Esophagus squamous epithelium (tissue), 5 donors: ENCODE data around the gene HMCES. TPM values are rescaled to one million over a fixed set of nuclear protein-coding genes. Genes with fewer than 3 reads are reported as not detected.

ENCODE experiments used
- DNase-seq: peaks from one replicate; lab custom pipeline; 2025; lab: John Stamatoyannopoulos, UW
- H3K27ac ChIP-seq, 4 donors: fragments of 200-600 bp; sonication (generic); one replicate each; pipeline ENCODE4 v1.5.1; 2016 to 2019; ENCODE audit warnings: mild to moderate bottlenecking in 1 of 4
- H3K27me3 ChIP-seq, 4 donors: fragments of 200-600 bp; sonication (generic); 1 replicate in 3 of 4; 2 replicates in 1 of 4; pipeline versions ENCODE4 v1.5.1 to v1.6.0; 2017 to 2021; ENCODE audit warnings: antibody characterized with exemption in 1 of 4
- H3K36me3 ChIP-seq, 3 donors: fragments of 200-600 bp; sonication (generic); one replicate each; pipeline ENCODE4 v1.5.1; 2016 to 2019
- H3K4me1 ChIP-seq, 3 donors: fragments of 200-600 bp; sonication (generic); one replicate each; pipeline ENCODE4 v1.5.1; 2017 to 2019
- H3K4me3 ChIP-seq, 4 donors: fragments of 200-600 bp; sonication (generic); 1 replicate in 3 of 4; 2 replicates in 1 of 4; pipeline ENCODE4 v1.5.1; 2016 to 2019; ENCODE audit warnings: mild to moderate bottlenecking in 2 of 4, moderate library complexity in 1 of 4
- H3K9me3 ChIP-seq, 3 donors: fragments of 200-600 bp; sonication (generic); one replicate each; pipeline ENCODE4 v1.5.1; 2016 to 2019
- POLR2A ChIP-seq, 4 donors: fragments of 450-650 bp; IDR thresholded peaks; one replicate each; pipeline ENCODE4 v1.6.1; 2017; ENCODE audit warnings: antibody characterized with exemption in 4 of 4, mild to moderate bottlenecking in 4 of 4, moderate library complexity in 3 of 4
- WGBS, 2 donors: methylation state at CpG; one replicate each; pipeline ENCODE4 v1.1.5; 2018; 5-methylcytosine and 5-hydroxymethylcytosine counted together
- intact Hi-C: fragments of 100-400 bp; cut with DNase I; formaldehyde crosslinking; loops from one replicate; pipeline ENCODE4 v1.15.0; 2022
- total RNA-seq, 4 donors: library from RNA; depleted of rRNA; stranded (reverse); fragments of >200 nt; gene quantifications; one replicate each; pipeline ENCODE4 v1.1.0, GENCODE V29; 2016
- TF ChIP-seq, protein P1 (sequence below), 6 experiments: fragments of 450-650 bp in 4 of 6; fragments of 200-600 bp in 2 of 6; sonication (generic) in 2 of 6; IDR thresholded peaks; one replicate each; pipeline ENCODE4 v1.5.1; 2016 to 2019; ENCODE audit warnings: antibody characterized with exemption in 6 of 6, mild to moderate bottlenecking in 4 of 6, moderate library complexity in 4 of 6
- donor health status: DM: yes; HTN: yes; CAD: no.

Gene HMCES
- total RNA-seq, 4 donors from 2014 or later = 24.2 to 32.7 (median 29.7) TPM

DNA sequence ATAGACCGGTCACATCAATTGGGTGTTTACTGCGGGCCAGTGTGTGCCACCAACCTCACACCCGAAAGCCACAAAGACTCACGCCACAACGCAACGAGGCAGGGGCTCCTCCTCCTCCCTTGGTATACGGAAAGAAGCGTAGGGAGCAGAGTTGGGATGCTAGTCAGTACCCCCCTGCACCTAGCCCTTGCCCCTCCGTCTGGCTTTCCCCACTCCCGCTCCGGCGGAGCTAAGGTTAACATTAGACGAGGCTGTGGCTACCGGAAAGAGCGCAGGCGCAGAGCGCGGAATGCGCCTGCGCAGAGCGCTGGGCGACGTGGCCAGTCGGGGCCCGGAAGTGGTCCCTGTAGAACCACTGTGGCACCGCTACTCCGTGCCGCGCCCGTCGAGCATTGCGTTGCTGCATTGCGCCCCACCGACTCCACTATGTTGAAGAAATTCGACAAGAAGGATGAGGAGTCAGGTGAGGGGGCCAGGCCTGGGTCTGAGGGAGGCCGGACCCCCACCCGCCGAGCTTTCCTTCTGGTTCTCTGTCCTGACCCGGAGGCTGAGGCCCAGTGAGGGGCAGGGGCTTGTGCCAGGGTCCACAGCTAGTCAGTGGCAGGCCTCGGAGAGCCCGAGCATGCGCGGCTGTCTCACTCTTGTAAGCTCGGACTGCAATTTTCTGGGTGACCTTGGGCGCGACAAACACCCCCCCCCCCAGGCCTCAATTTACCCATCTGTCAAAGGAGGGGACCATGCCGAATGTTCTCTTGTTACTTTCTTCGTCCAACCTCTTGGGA is 29.2 kb upstream of the HMCES start, which contains the start of gene COPG1:
Gene COPG1 (plus strand): TSS at position 323 of the 782 bp plus-strand sequence. CDS start 104 bp downstream, at position 427.
- 1% methylated on average over 10 to 29 of the region's 48 CpGs for WGBS, 2 donors
- TF ChIP-seq POLR2A (IDR thresholded peaks at IDR 0.05) = peak in 3 of 4 donors; percentile 73 to 95 (median 85)
- TF ChIP-seq, protein P1, sequence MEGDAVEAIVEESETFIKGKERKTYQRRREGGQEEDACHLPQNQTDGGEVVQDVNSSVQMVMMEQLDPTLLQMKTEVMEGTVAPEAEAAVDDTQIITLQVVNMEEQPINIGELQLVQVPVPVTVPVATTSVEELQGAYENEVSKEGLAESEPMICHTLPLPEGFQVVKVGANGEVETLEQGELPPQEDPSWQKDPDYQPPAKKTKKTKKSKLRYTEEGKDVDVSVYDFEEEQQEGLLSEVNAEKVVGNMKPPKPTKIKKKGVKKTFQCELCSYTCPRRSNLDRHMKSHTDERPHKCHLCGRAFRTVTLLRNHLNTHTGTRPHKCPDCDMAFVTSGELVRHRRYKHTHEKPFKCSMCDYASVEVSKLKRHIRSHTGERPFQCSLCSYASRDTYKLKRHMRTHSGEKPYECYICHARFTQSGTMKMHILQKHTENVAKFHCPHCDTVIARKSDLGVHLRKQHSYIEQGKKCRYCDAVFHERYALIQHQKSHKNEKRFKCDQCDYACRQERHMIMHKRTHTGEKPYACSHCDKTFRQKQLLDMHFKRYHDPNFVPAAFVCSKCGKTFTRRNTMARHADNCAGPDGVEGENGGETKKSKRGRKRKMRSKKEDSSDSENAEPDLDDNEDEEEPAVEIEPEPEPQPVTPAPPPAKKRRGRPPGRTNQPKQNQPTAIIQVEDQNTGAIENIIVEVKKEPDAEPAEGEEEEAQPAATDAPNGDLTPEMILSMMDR (IDR thresholded peaks at IDR 0.05) = peak in 1 of 6 experiments; percentile 41
- H3K27me3 ChIP-seq = no peaks in the 10 kb centered on the region
- no peaks in the 10 kb centered on the region for H3K9me3 ChIP-seq
- peaks cover 0 to 33% (median 27%) of the 10 kb centered on the region in 3 donors for H3K36me3 ChIP-seq
- H3K4me3 ChIP-seq = peak within 1 kb of the TSS; percentile 85 to 100 (median 90)
- H3K27ac ChIP-seq = peak within 1 kb of the TSS; percentile 90 to 93 (median 92)
- intact Hi-C loops = loop anchor here (10.0 kb wide), 1 partner anchor 275 kb away; no protein-coding TSS in a partner anchor
- peaks cover 13 to 53% (median 31%) of the 10 kb centered on the region in 3 donors for H3K4me1 ChIP-seq
- DNase-seq = peak; percentile 26

- no peak for DNase-seq
- Histone ChIP-seq H3K4me3 (no peak overlapping the region), H3K36me3 (peaks cover 24 to 66% (median 59%) of the 10 kb centered on the region in 3 donors), H3K9me3 (no peaks in the 10 kb centered on the region), H3K27me3 (no peaks in the 10 kb centered on the region), H3K4me1 (peaks cover 13 to 39% (median 25%) of the 10 kb centered on the region in 3 donors), H3K27ac (no peak overlapping the region)
- intact Hi-C loops = no loop called here
- no peak for TF ChIP-seq POLR2A (IDR thresholded peaks at IDR 0.05)
- TF ChIP-seq, protein P1 (IDR thresholded peaks at IDR 0.05) = no peak
- 94 to 97% methylated on average over 4 of the region's 4 CpGs for WGBS, 2 donors
Observed at GRCh38 chr3:129252748-129253147, 25.9 kb upstream of the HMCES start.

DNA sequence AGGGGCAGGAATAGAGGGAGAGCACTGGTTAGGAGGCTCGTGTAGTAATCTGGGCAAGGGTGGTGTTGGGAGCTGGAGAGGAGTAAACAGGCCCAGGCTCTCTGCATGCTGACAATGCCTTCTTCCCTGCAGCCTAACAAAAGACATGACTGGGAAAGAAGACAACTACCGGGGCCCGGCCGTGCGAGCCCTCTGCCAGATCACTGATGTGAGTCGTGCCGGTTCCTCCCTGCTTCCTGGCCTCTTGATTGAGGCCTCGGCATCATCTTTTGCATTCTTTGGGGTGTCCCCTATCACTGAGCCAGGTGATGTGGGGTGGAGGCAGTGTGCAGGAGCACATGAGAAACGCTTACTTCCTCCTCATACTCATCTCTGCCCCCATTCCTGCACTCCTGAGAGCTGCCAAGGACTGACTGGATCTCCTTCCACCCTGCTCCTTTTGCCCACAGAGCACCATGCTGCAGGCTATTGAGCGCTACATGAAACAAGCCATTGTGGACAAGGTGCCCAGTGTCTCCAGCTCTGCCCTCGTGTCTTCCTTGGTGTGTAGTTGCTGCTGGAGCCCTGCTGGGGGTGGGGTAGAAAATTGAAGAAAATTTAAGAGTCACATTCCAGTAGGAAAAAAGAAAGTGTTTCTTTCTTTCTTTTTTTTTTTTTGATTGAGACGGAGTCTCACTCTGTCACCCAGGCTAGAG is 24.0 kb upstream of the HMCES start:
- no peak for TF ChIP-seq POLR2A (IDR thresholded peaks at IDR 0.05)
- TF ChIP-seq, protein P1 (IDR thresholded peaks at IDR 0.05) = no peak
- peaks cover 8 to 27% (median 16%) of the 10 kb centered on the region in 3 donors for H3K4me1 ChIP-seq
- intact Hi-C loops = no loop called here
- no peaks in the 10 kb centered on the region for H3K9me3 ChIP-seq
- DNase-seq = no peak
- no peak overlapping the region for H3K27ac ChIP-seq
- WGBS, 2 donors = 86 to 93% methylated on average over 10 of the region's 12 CpGs
- no peak overlapping the region for H3K4me3 ChIP-seq
- peaks cover 39 to 86% (median 73%) of the 10 kb centered on the region in 3 donors for H3K36me3 ChIP-seq
- H3K27me3 ChIP-seq = no peaks in the 10 kb centered on the region

GRCh38 chr3:129256270-129256669 is 22.4 kb upstream of the HMCES start:
- Histone ChIP-seq H3K36me3 (peaks cover 55 to 100% (median 89%) of the 10 kb centered on the region in 3 donors), H3K4me3 (no peak overlapping the region), H3K4me1 (peaks cover 0 to 12% (median 5%) of the 10 kb centered on the region in 3 donors), H3K27me3 (no peaks in the 10 kb centered on the region), H3K27ac (no peak overlapping the region), H3K9me3 (no peaks in the 10 kb centered on the region)
- intact Hi-C loops = no loop called here
- DNase-seq = no peak
- WGBS, 2 donors = 86 to 89% methylated on average over 6 of the region's 6 CpGs
- no peak for TF ChIP-seq POLR2A (IDR thresholded peaks at IDR 0.05)
- TF ChIP-seq, protein P1 (IDR thresholded peaks at IDR 0.05) = no peak
